HepG2 (cell line): ENCODE results near the gene EEF1AKMT3. TPM values are rescaled to one million over a fixed set of nuclear protein-coding genes. Genes with fewer than 3 reads are reported as not detected.

Experiments used
- ATAC-seq: fragments of 200-7000 bp; cut with Tn5 transposase; 3 replicates; pipeline ENCODE4 v1.9.1; 2020; ENCODE audit warnings: mild to moderate bottlenecking, moderate library complexity
- BruUV-seq: library from RNA; stranded (reverse); fragments of 400-500 nt; replicated peaks from 2 replicates; lab custom pipeline; 2021; lab: Mats Ljungman, UMichigan
- CTCF ChIA-PET: fragments of 300-600 bp; formaldehyde crosslinking; extraction: SDS; loops from one replicate; lab custom pipeline; 2021; ENCODE audit warnings: low total read pairs, inconsistent platforms, low intra/inter-chr PET ratio; lab: Yijun Ruan, JAX
- POLR2A ChIA-PET: fragments of 350-600 bp; sonication (Branson Sonifier 250); formaldehyde crosslinking; loops from one replicate; lab custom pipeline; 2020; ENCODE audit warnings: antibody characterized with exemption, inconsistent platforms; lab: Yijun Ruan, JAX
- DNase-seq: peaks from one replicate; pipeline ENCODE4 v3.0.0-alpha.2; 2015; ENCODE audit warnings: low spot score
- FAIRE-seq: peaks from 3 replicates; lab custom pipeline; 2011; peaks lifted over from hg19 to GRCh38; lab: Jason Lieb, UNC
- H2AFZ ChIP-seq: one replicate; pipeline ENCODE4 v1.6.1; 2011; ENCODE audit warnings: low read length, inconsistent platforms
- H3K27ac ChIP-seq: fragments of 300-600 bp; 3 replicates; pipeline ENCODE4 v1.8.0; 2011; ENCODE audit warnings: mixed run types, mild to moderate bottlenecking, mixed read lengths, low read length, inconsistent platforms; ENCODE audit not compliant: insufficient read depth; ENCODE audit errors: extremely low read length
- H3K27me3 ChIP-seq, 2 experiments: fragments of 200-600 bp in 1 of 2; 2 replicates in 1 of 2; 3 replicates in 1 of 2; pipeline versions ENCODE4 v1.6.0 to v1.8.0; 2011; ENCODE audit warnings: low read length in 2 of 2, mild to moderate bottlenecking in 2 of 2, moderate library complexity in 2 of 2, inconsistent platforms in 1 of 2; ENCODE audit not compliant: insufficient read depth in 2 of 2, control insufficient read depth in 1 of 2
- H3K36me3 ChIP-seq, 2 experiments: fragments of 200-600 bp in 1 of 2; replicated peaks in 1 of 2; 2 replicates in 1 of 2; 3 replicates in 1 of 2; pipeline versions ENCODE4 v1.5.1 to v1.8.0; 2011; ENCODE audit warnings: low read length in 2 of 2, inconsistent platforms in 1 of 2; ENCODE audit not compliant: insufficient read depth in 2 of 2, control insufficient read depth in 1 of 2
- H3K4me1 ChIP-seq: 2 replicates; pipeline ENCODE4 v1.5.1; 2012; ENCODE audit warnings: low read length, inconsistent platforms; ENCODE audit not compliant: insufficient read depth
- H3K4me2 ChIP-seq: 2 replicates; pipeline ENCODE4 v1.6.0; 2011; ENCODE audit warnings: low read depth, low read length, inconsistent platforms
- H3K4me3 ChIP-seq, 3 experiments: fragments of 200-600 bp in 1 of 3; sonication (generic), shearing (Covaris generic) in 1 of 3; replicated peaks in 1 of 3; 2 replicates each; pipeline ENCODE4 v1.5.1; 2011 to 2016; ENCODE audit warnings: low read length in 3 of 3, inconsistent platforms in 2 of 3, low read depth in 2 of 3, mild to moderate bottlenecking in 2 of 3, control low read depth in 1 of 3, mixed read lengths in 1 of 3; ENCODE audit not compliant: insufficient read depth in 1 of 3
- H3K79me2 ChIP-seq: one replicate; pipeline ENCODE4 v1.6.1; 2011; ENCODE audit warnings: low read length, inconsistent platforms; ENCODE audit not compliant: insufficient read depth
- H3K9ac ChIP-seq: 2 replicates; pipeline ENCODE4 v1.6.0; 2011; ENCODE audit warnings: mild to moderate bottlenecking, low read depth, low read length, inconsistent platforms; ENCODE audit not compliant: insufficient read depth
- H3K9me3 ChIP-seq: 2 replicates; pipeline ENCODE4 v1.5.1; 2012; ENCODE audit warnings: mild to moderate bottlenecking, low read length
- H4K20me1 ChIP-seq: 2 replicates; pipeline ENCODE4 v1.6.0; 2011; ENCODE audit warnings: inconsistent platforms, mild to moderate bottlenecking, low read length, moderate library complexity; ENCODE audit not compliant: insufficient read depth
- E2F1 ChIP-seq: sonication (generic); formaldehyde crosslinking; IDR thresholded peaks from 2 replicates; pipeline ENCODE4 v1.5.0; 2020; ENCODE audit warnings: missing genetic modification reagents
- MAX ChIP-seq: IDR thresholded peaks from 2 replicates; pipeline ENCODE4 v1.6.1; 2012; ENCODE audit warnings: inconsistent platforms
- MXD3 ChIP-seq: IDR thresholded peaks from 2 replicates; pipeline ENCODE4 v1.6.1; 2016; ENCODE audit warnings: mild to moderate bottlenecking, missing biosample characterization, missing genetic modification reagents
- NAIF1 ChIP-seq: sonication (generic); formaldehyde crosslinking; IDR thresholded peaks from 2 replicates; pipeline ENCODE4 v1.5.0; 2020; ENCODE audit warnings: mild to moderate bottlenecking, missing genetic modification reagents, borderline replicate concordance
- SNAPC2 ChIP-seq: sonication (generic); formaldehyde crosslinking; IDR thresholded peaks from 2 replicates; pipeline ENCODE4 v1.8.1; 2022; ENCODE audit warnings: mild to moderate bottlenecking, missing genetic modification reagents
- ZFP1 ChIP-seq: IDR thresholded peaks from 2 replicates; pipeline ENCODE4 v1.6.1; 2016
- WGBS: methylation state at CpG from one replicate; pipeline ENCODE4 v1.1.6; 2017; ENCODE audit warnings: low lambda C conversion rate; 5-methylcytosine and 5-hydroxymethylcytosine counted together
- in situ Hi-C: cut with HindIII; loops from 2 replicates; pipeline ENCODE4 v1.10.0; 2017; ENCODE audit warnings: low pct_unique_long_range_greater_than_20kb; ENCODE audit not compliant: extremely low pct_ligation_motif_present
- intact Hi-C: fragments of 100-400 bp; cut with micrococcal nuclease; formaldehyde crosslinking; loops from one replicate; pipeline ENCODE4 v1.10.0; 2022; ENCODE audit not compliant: unreplicated experiment
- polyA plus RNA-seq, 8 experiments: library from polyadenylated mRNA; depleted of rRNA in 3 of 8; stranded (reverse) in 7 of 8; unstranded in 1 of 8; fragments of >200 nt; fragmentation: Illumina TruSeq in 4 of 8; extraction: Trizol in 4 of 8; gene quantifications; 2 replicates each; pipeline versions ENCODE4 v1.2.1 to v1.2.3, GENCODE V29; 2011 to 2016; ENCODE audit warnings: low read depth in 4 of 8, missing spikeins in 1 of 8, mixed read lengths in 1 of 8; ENCODE audit not compliant: insufficient read depth in 1 of 8
- total RNA-seq, 5 experiments: library from RNA; depleted of rRNA; stranded (reverse); fragments of >200 nt; fragmentation: Illumina TruSeq; extraction: Trizol; gene quantifications; 2 replicates each; pipeline ENCODE4 v1.2.3, GENCODE V29; 2016; ENCODE audit warnings: low read depth in 1 of 5
- TF ChIP-seq, protein P1 (sequence below): sonication (generic); formaldehyde crosslinking; IDR thresholded peaks from 2 replicates; pipeline ENCODE4 v1.4.0; 2020; ENCODE audit warnings: mild to moderate bottlenecking, missing genetic modification reagents
- TF ChIP-seq, protein P2 (sequence below): sonication (generic); formaldehyde crosslinking; IDR thresholded peaks from 2 replicates; pipeline ENCODE4 v1.4.0; 2020; ENCODE audit warnings: mild to moderate bottlenecking, missing genetic modification reagents, borderline replicate concordance
- TF ChIP-seq, protein P3 (sequence below): sonication (generic); formaldehyde crosslinking; IDR thresholded peaks from 2 replicates; pipeline ENCODE4 v1.9.0; 2022; ENCODE audit warnings: missing genetic modification reagents, mild to moderate bottlenecking, borderline replicate concordance

EEF1AKMT3 gene
- total and polyA plus RNA-seq, 2 of the 13 experiments (the other 11 are each of a cell fraction or from before 2014, with no cell fraction given), result 4.7 to 11.4 TPM

GRCh38 chr12:57749061-57749460, 23.4 kb upstream of the EEF1AKMT3 start:
- ATAC-seq, result no peak
- no peak for DNase-seq
- Histone ChIP-seq H3K79me2 (peaks cover 31% of the 10 kb centered on the region), H3K4me2 (no peak overlapping the region), H2AFZ (no peak overlapping the region), H3K27me3 (no peaks in the 10 kb centered on the region; a peak in 1 of 5 replicates), H3K4me1 (peaks cover 45% of the 10 kb centered on the region), H4K20me1 (0 out of 2 replicates have a peak, but pooled peaks cover under 1% of the 10 kb centered on the region), H3K9ac (no peak overlapping the region), H3K36me3 (peaks cover 10 to 42% of the 10 kb centered on the region in 2 experiments), H3K27ac (no peak overlapping the region), H3K4me3 (no peak overlapping the region), H3K9me3 (no peaks in the 10 kb centered on the region)
- no TSS peak for BruUV-seq
- intact Hi-C loops (no loop called here), in situ Hi-C loops (no loop called here)
- ChIA-PET POLR2A (no interaction called here), CTCF (no interaction called here)
- FAIRE-seq, result no peak
- WGBS, result 97% methylated on average over 5 of the region's 5 CpGs
- TF ChIP-seq MXD3 (CRISPR knock-in tag) (no peak), SNAPC2 (CRISPR knock-in tag) (no peak), NAIF1 (CRISPR knock-in tag) (no peak), ZFP1 (CRISPR knock-in tag) (no peak), MAX (no peak), E2F1 (no peak)
- TF ChIP-seq, protein P1, sequence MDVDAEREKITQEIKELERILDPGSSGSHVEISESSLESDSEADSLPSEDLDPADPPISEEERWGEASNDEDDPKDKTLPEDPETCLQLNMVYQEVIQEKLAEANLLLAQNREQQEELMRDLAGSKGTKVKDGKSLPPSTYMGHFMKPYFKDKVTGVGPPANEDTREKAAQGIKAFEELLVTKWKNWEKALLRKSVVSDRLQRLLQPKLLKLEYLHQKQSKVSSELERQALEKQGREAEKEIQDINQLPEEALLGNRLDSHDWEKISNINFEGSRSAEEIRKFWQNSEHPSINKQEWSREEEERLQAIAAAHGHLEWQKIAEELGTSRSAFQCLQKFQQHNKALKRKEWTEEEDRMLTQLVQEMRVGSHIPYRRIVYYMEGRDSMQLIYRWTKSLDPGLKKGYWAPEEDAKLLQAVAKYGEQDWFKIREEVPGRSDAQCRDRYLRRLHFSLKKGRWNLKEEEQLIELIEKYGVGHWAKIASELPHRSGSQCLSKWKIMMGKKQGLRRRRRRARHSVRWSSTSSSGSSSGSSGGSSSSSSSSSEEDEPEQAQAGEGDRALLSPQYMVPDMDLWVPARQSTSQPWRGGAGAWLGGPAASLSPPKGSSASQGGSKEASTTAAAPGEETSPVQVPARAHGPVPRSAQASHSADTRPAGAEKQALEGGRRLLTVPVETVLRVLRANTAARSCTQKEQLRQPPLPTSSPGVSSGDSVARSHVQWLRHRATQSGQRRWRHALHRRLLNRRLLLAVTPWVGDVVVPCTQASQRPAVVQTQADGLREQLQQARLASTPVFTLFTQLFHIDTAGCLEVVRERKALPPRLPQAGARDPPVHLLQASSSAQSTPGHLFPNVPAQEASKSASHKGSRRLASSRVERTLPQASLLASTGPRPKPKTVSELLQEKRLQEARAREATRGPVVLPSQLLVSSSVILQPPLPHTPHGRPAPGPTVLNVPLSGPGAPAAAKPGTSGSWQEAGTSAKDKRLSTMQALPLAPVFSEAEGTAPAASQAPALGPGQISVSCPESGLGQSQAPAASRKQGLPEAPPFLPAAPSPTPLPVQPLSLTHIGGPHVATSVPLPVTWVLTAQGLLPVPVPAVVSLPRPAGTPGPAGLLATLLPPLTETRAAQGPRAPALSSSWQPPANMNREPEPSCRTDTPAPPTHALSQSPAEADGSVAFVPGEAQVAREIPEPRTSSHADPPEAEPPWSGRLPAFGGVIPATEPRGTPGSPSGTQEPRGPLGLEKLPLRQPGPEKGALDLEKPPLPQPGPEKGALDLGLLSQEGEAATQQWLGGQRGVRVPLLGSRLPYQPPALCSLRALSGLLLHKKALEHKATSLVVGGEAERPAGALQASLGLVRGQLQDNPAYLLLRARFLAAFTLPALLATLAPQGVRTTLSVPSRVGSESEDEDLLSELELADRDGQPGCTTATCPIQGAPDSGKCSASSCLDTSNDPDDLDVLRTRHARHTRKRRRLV (CRISPR knock-in tag), result no peak
- TF ChIP-seq, protein P2, sequence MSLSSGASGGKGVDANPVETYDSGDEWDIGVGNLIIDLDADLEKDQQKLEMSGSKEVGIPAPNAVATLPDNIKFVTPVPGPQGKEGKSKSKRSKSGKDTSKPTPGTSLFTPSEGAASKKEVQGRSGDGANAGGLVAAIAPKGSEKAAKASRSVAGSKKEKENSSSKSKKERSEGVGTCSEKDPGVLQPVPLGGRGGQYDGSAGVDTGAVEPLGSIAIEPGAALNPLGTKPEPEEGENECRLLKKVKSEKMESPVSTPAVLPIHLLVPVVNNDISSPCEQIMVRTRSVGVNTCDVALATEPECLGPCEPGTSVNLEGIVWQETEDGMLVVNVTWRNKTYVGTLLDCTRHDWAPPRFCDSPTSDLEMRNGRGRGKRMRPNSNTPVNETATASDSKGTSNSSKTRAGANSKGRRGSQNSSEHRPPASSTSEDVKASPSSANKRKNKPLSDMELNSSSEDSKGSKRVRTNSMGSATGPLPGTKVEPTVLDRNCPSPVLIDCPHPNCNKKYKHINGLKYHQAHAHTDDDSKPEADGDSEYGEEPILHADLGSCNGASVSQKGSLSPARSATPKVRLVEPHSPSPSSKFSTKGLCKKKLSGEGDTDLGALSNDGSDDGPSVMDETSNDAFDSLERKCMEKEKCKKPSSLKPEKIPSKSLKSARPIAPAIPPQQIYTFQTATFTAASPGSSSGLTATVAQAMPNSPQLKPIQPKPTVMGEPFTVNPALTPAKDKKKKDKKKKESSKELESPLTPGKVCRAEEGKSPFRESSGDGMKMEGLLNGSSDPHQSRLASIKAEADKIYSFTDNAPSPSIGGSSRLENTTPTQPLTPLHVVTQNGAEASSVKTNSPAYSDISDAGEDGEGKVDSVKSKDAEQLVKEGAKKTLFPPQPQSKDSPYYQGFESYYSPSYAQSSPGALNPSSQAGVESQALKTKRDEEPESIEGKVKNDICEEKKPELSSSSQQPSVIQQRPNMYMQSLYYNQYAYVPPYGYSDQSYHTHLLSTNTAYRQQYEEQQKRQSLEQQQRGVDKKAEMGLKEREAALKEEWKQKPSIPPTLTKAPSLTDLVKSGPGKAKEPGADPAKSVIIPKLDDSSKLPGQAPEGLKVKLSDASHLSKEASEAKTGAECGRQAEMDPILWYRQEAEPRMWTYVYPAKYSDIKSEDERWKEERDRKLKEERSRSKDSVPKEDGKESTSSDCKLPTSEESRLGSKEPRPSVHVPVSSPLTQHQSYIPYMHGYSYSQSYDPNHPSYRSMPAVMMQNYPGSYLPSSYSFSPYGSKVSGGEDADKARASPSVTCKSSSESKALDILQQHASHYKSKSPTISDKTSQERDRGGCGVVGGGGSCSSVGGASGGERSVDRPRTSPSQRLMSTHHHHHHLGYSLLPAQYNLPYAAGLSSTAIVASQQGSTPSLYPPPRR (CRISPR knock-in tag), result no peak
- TF ChIP-seq, protein P3, sequence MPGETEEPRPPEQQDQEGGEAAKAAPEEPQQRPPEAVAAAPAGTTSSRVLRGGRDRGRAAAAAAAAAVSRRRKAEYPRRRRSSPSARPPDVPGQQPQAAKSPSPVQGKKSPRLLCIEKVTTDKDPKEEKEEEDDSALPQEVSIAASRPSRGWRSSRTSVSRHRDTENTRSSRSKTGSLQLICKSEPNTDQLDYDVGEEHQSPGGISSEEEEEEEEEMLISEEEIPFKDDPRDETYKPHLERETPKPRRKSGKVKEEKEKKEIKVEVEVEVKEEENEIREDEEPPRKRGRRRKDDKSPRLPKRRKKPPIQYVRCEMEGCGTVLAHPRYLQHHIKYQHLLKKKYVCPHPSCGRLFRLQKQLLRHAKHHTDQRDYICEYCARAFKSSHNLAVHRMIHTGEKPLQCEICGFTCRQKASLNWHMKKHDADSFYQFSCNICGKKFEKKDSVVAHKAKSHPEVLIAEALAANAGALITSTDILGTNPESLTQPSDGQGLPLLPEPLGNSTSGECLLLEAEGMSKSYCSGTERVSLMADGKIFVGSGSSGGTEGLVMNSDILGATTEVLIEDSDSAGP (CRISPR knock-in tag), result no peak
